NB4 (cell line): ENCODE data around the gene DMRTB1.

ENCODE experiments used
- CTCF ChIP-seq: IDR thresholded peaks from one replicate; pipeline ENCODE4 v1.5.1; 2012; ENCODE audit warnings: low read depth, low read length
- MAX ChIP-seq: IDR thresholded peaks from 2 replicates; pipeline ENCODE4 v1.6.1; 2011; ENCODE audit warnings: low read depth, low read length

DNA sequence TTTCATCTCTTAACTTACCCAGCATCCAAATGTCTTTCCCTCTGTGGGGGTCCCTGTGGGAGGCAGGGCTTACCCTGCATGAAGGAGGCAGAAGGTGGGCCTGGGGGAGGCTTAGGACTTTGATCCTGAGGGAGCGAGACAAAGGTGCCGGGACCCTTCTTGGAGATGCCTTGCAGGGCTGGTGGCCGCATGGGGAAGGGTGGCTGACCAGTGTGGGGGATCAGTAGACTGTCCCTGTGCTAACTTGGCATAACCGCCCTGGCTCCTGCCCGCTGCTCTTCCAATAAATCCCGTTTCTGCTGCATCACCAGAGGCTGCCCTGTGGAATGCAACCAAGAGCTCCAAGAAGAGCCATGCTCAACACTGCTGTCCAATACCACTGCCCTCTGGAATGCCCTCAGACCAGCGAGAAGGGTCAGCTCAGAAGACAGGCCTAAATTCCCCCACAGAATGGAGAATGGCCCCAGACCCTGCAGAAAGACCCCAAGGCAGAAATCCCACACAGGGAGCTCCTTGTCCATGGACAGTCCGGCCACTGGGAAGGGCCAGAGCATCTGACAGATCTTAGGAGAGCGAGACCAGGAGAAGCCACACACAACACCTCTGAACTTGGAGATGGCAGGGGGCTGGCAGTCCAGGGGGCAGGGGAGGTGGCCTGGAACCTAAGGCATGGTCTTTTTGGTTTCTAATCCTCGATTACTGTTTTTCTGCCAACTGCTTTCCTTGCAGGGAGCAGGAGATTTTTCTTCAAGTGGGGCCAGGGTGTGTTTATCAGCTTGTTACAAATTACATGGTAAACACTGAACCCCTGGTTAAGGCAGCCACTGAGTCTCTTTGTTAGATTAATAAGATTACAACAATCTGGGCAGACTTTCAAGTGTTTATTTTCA, 46.7 kb upstream of the DMRTB1 start:
- TF ChIP-seq MAX = no peak
- TF ChIP-seq CTCF = no peak
